Breast epithelium (tissue), 3 donors: ENCODE results near the gene LEAP2.
"Not testable (repeated sequence)": the region's sequence is repeated elsewhere in the genome, so short reads cannot be mapped to it uniquely, and the experiment has no call there.

Experiments used
- CTCF ChIP-seq, 3 donors: fragments of 450-650 bp; IDR thresholded peaks; one replicate each; pipeline ENCODE4 v1.5.1; 2016 to 2017; ENCODE audit warnings: antibody characterized with exemption in 3 of 3, mild to moderate bottlenecking in 3 of 3, moderate library complexity in 3 of 3
- POLR2A ChIP-seq: fragments of 450-650 bp; IDR thresholded peaks from one replicate; pipeline ENCODE4 v1.6.1; 2016; ENCODE audit warnings: antibody characterized with exemption, mild to moderate bottlenecking, moderate library complexity
- POLR2AphosphoS5 ChIP-seq, 3 donors: sonication (generic); formaldehyde crosslinking; IDR thresholded peaks; one replicate each; pipeline ENCODE4 v1.6.1; 2017; ENCODE audit warnings: antibody characterized with exemption in 3 of 3

GRCh38 chr5:132854992-132855391 is 18.5 kb upstream of the LEAP2 start:
- not testable (repeated sequence) for TF ChIP-seq CTCF (IDR thresholded peaks at IDR 0.05); POLR2AphosphoS5 (IDR thresholded peaks at IDR 0.05); POLR2A
